H1 (cell line): ENCODE results near the gene ARHGEF10L.

Source experiments
- ATF3 ChIP-seq: IDR thresholded peaks from 2 replicates; pipeline ENCODE4 v1.6.1; 2011; ENCODE audit warnings: low read depth, mild to moderate bottlenecking, low read length; ENCODE audit not compliant: insufficient read depth
- BRCA1 ChIP-seq: IDR thresholded peaks from 2 replicates; pipeline ENCODE4 v1.6.1; 2012; ENCODE audit warnings: low read depth, low read length, improper control_type of control experiment
- CBX8 ChIP-seq: fragments of 300-800, 300-1000 bp; sonication (generic); IDR thresholded peaks from 2 replicates; pipeline ENCODE4 v1.7.1; 2016; ENCODE audit warnings: low read depth, low read length, borderline replicate concordance
- CHD1 ChIP-seq: IDR thresholded peaks from 2 replicates; pipeline ENCODE4 v1.6.1; 2012; ENCODE audit warnings: low read depth, low read length, improper control_type of control experiment
- CHD2 ChIP-seq: IDR thresholded peaks from 2 replicates; pipeline ENCODE4 v1.6.1; 2012; ENCODE audit warnings: low read length, improper control_type of control experiment
- CTCF ChIP-seq, 3 experiments: IDR thresholded peaks; 1 replicate in 2 of 3; 2 replicates in 1 of 3; pipeline versions ENCODE4 v1.5.1 to v1.6.1; 2011; ENCODE audit warnings: low read length in 3 of 3, mild to moderate bottlenecking in 3 of 3, inconsistent platforms in 2 of 3, low read depth in 1 of 3, moderate library complexity in 1 of 3; ENCODE audit not compliant: insufficient read depth in 1 of 3; ENCODE audit errors: control extremely low read depth in 1 of 3
- EZH2 ChIP-seq: fragments of 200-600 bp; sonication (generic); IDR thresholded peaks from 2 replicates; pipeline ENCODE4 v1.7.1; 2012; ENCODE audit warnings: low read depth, mild to moderate bottlenecking, moderate library complexity, low read length, inconsistent platforms; ENCODE audit not compliant: severe bottlenecking
- POLR2A ChIP-seq, 2 experiments: IDR thresholded peaks; 1 replicate in 1 of 2; 2 replicates in 1 of 2; pipeline ENCODE4 v1.6.1; 2011; ENCODE audit warnings: low read depth in 2 of 2, low read length in 2 of 2, mild to moderate bottlenecking in 2 of 2; ENCODE audit errors: control extremely low read depth in 1 of 2
- POLR2AphosphoS5 ChIP-seq: IDR thresholded peaks from 2 replicates; pipeline ENCODE4 v1.6.1; 2011; ENCODE audit warnings: low read depth, low read length
- RAD21 ChIP-seq, 2 experiments: IDR thresholded peaks in 1 of 2; conservative IDR thresholded peaks in 1 of 2; 2 replicates each; pipeline ENCODE4 v1.6.1; 2011; ENCODE audit warnings: low read depth in 2 of 2, low read length in 2 of 2, improper control_type of control experiment in 1 of 2, inconsistent platforms in 1 of 2, mild to moderate bottlenecking in 1 of 2, moderate library complexity in 1 of 2
- RNF2 ChIP-seq: fragments of 200-900, 300-1000 bp; sonication (generic); IDR thresholded peaks from 2 replicates; pipeline ENCODE4 v1.7.1; 2016; ENCODE audit warnings: borderline replicate concordance, low read depth, mild to moderate bottlenecking, antibody characterized with exemption, low read length; ENCODE audit not compliant: poor library complexity, severe bottlenecking; ENCODE audit errors: missing control alignments
- YY1 ChIP-seq: IDR thresholded peaks from 2 replicates; pipeline ENCODE4 v1.6.1; 2011; ENCODE audit warnings: low read depth, mild to moderate bottlenecking, low read length
- TF ChIP-seq, protein P1 (sequence below): IDR thresholded peaks from 2 replicates; pipeline ENCODE4 v1.6.1; 2011; ENCODE audit warnings: low read length, improper control_type of control experiment

DNA sequence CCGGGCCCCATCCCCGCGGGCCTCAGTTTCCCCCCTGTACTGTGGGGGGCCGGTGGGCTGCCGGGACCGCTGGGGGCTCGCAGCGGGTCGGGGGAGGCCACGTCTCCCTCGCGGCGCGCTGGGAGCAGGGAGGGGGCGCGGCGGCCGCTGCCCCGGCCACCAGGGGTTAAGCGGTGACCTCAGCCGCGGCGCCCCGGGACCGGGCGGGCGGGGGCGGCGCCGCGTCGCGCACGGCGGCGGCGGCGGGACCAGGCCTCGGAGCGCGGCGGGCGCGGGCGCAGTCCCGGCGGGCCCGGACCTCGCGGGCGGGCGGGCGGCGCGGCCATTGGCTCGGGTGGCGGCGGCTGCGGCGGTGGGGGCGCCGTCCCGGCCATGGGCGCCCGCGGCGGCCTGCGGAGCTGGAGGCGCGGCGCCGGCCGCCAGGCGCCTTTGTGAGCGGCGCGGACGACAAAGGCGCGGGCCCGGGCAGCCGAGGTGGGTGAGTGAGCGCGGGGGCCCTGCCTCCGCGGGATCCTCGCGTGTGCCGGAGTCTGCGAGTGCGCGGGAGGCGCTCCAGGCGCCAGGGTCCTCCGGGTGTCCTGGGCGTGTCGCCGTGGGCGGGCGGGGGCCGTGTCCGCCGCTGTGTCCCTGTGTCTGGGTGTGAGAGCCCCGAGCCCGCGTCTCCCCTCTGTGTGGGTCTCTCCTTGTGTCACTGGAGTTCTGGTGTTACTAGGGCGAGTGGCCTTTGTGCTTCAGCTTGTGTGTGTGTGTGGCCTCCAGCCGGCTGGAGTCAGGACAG is at the start of gene ARHGEF10L:
- TF ChIP-seq CTCF (IDR thresholded peaks at IDR 0.05; ENCODE audit: control extremely low read depth in 1 of 3, insufficient read depth in 1 of 3, low read depth in 1 of 3, low read length in 3 of 3) (no peak), YY1 (no peak), RNF2 (no peak), EZH2 (no peak), POLR2A (IDR thresholded peaks at IDR 0.05; ENCODE audit: control extremely low read depth in 1 of 2, low read depth in 2 of 2, low read length in 2 of 2) (no peak), ATF3 (no peak), POLR2AphosphoS5 (no peak), CBX8 (no peak), RAD21 (IDR thresholded peaks at IDR 0.05 in 1 of 2, conservative IDR thresholded peaks at IDR 0.05 in 1 of 2; ENCODE audit: low read depth in 2 of 2, low read length in 2 of 2) (no peak), CHD1 (no peak), CHD2 (no peak), BRCA1 (no peak)
- TF ChIP-seq, protein P1, sequence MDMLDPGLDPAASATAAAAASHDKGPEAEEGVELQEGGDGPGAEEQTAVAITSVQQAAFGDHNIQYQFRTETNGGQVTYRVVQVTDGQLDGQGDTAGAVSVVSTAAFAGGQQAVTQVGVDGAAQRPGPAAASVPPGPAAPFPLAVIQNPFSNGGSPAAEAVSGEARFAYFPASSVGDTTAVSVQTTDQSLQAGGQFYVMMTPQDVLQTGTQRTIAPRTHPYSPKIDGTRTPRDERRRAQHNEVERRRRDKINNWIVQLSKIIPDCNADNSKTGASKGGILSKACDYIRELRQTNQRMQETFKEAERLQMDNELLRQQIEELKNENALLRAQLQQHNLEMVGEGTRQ: no peak
